ENCODE data around the gene HLA-DQA1.

The HLA-DQA1 gene

GRCh38 chr6:32603888-32604287 is 33.3 kb upstream of the HLA-DQA1 start:
- TF ChIP-seq CTCF (IDR thresholded peaks at IDR 0.05; ENCODE audit: low read depth, low read length): no peak
- H3K4me3 ChIP-seq (replicated peaks in 1 of 2; ENCODE audit: low read depth in 2 of 2, low read length in 2 of 2): no peak overlapping the region
- no peak for DNase-seq (ENCODE audit: low read depth in 2 of 2)

- H3K4me3 ChIP-seq (replicated peaks in 1 of 2; ENCODE audit: low read depth in 2 of 2, low read length in 2 of 2): no peak overlapping the region
- TF ChIP-seq CTCF (IDR thresholded peaks at IDR 0.05; ENCODE audit: low read depth, low read length): no peak
- no peak for DNase-seq (ENCODE audit: low read depth in 2 of 2)
These were observed 32.8 kb upstream of the HLA-DQA1 start for GRCh38 chr6:32604434-32604877.

GRCh38 chr6:32607263-32607987 is 29.8 kb upstream of the HLA-DQA1 start:
- no peak for TF ChIP-seq CTCF (IDR thresholded peaks at IDR 0.05; ENCODE audit: low read depth, low read length)
- H3K4me3 ChIP-seq (replicated peaks in 1 of 2; ENCODE audit: low read depth in 2 of 2, low read length in 2 of 2): no peak overlapping the region
- no peak for DNase-seq (ENCODE audit: low read depth in 2 of 2)

GRCh38 chr6:32607988-32608298 is 29.3 kb upstream of the HLA-DQA1 start:
- no peak overlapping the region for H3K4me3 ChIP-seq (replicated peaks in 1 of 2; ENCODE audit: low read depth in 2 of 2, low read length in 2 of 2)
- no peak for TF ChIP-seq CTCF (IDR thresholded peaks at IDR 0.05; ENCODE audit: low read depth, low read length)
- DNase-seq (ENCODE audit: low read depth in 2 of 2): no peak

GRCh38 chr6:32608362-32608761 is 28.8 kb upstream of the HLA-DQA1 start:
- TF ChIP-seq CTCF (IDR thresholded peaks at IDR 0.05; ENCODE audit: low read depth, low read length): no peak
- H3K4me3 ChIP-seq (replicated peaks in 1 of 2; ENCODE audit: low read depth in 2 of 2, low read length in 2 of 2): no peak overlapping the region
- no peak for DNase-seq (ENCODE audit: low read depth in 2 of 2)

- no peak for TF ChIP-seq CTCF (IDR thresholded peaks at IDR 0.05; ENCODE audit: low read depth, low read length)
- DNase-seq (ENCODE audit: low read depth in 2 of 2): no peak
- no peak overlapping the region for H3K4me3 ChIP-seq (replicated peaks in 1 of 2; ENCODE audit: low read depth in 2 of 2, low read length in 2 of 2)
These were observed 27.8 kb upstream of the HLA-DQA1 start for GRCh38 chr6:32609391-32609730.
